Cardiac septum (tissue), 1 donor: ENCODE results near the gene CTU1. TPM values are rescaled to one million over a fixed set of nuclear protein-coding genes. Genes with fewer than 3 reads are reported as not detected.
A peak's percentile ranks its signal among the peaks of the same experiment; 100 is the strongest.
"Not testable (repeated sequence)": the region's sequence is repeated elsewhere in the genome, so short reads cannot be mapped to it uniquely, and the experiment has no call there.

Experiments
- DNase-seq: peaks from one replicate; pipeline ENCODE4 v3.0.0-alpha.2; 2020; ENCODE audit warnings: low spot score
- intact Hi-C: fragments of 100-400 bp; cut with DNase I; formaldehyde crosslinking; loops from one replicate; pipeline ENCODE4 v1.14.0; 2022
- long read RNA-seq: library from polyadenylated mRNA; unstranded; transcript quantifications from one replicate; pipeline ENCODE4 v2.0.0, GENCODE V29; 2021
- total RNA-seq: library from RNA; stranded (reverse); fragmentation: NEBNext Ultra II Directional; extraction: Animal tissue kit (Norgen Biotek cat#: 25700); gene quantifications from one replicate; pipeline ENCODE4 v1.2.1, GENCODE V29; 2021
- donor health status: DM: no; HTN: no; CAD: no.

CTU1 gene
- 4.2 TPM for total RNA-seq
- long read RNA-seq, transcript CTU1-201 (3 exons, 2,087 nt): major isoform, 17 of 19 reads
- long read RNA-seq, partial matches to known transcripts: 1 of 19 reads
- long read RNA-seq, other reads (novel, unspliced or antisense): 1 of 19 reads

DNA sequence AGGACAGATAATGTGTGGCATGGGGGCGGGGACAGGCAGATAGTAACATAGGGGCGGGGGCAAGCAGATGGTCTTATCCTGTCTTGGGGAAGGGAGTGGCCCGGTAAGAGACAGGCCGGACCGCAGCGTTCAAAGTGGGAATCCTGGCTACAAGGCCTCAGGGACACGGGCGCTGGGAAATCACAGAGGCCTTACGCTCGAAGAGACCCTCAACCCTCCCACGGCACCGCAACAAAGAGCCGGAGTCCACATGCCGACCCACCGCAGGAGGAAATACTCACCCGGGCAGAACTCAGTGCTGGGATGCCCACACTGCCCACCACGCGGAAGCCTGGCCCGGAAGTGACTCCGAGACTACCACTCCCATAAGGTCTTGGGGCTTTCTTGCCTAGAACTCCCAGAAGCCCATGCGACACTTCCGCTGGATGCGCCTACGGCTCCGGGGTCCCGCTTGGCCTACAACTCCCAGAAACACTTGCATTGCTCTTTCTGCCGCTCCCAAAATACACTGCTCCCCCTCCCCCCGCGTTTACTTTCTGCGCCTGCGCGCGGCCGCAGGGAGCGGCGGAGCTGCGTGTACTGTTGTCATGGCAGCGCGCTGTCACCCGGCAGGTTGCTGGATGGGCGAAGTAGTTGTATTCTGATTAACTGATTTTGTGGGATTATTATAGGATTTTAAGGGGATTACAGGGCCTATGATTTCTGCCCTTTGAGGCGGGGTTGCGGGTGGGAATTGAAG lies at the start of gene CTU1:
CTU1 (minus strand) TSS at position 344 of the 739 bp plus-strand sequence. CDS start 3,840 bp downstream, outside the sequence.
- DNase-seq: peak; percentile 100
- intact Hi-C loops: loop anchor here (10.0 kb wide), 1 partner anchor 487 kb away; no protein-coding TSS in a partner anchor

DNA sequence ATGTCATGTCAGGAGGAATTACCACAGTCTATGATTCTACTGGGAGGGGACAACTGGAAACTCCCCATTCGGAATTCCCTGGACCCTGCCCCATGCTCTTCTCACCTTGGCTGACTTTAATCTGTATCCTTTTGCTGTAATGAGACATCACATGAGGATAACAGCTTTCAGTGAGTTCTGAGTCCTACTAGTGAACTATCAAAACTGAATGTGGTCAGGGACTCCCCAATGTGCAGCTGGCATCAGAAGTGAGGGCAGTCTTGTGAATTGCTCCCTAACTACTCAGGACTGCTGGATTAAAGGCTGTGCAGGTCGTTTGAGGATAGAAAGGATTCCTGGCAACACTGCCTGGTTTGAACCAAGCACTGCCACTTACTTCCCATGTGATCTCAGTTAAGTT lies 49.1 kb upstream of the CTU1 start:
- intact Hi-C loops: loop anchor here (5.0 kb wide), 1 partner anchor 135 kb away; no protein-coding TSS in a partner anchor
- no peak for DNase-seq

DNA sequence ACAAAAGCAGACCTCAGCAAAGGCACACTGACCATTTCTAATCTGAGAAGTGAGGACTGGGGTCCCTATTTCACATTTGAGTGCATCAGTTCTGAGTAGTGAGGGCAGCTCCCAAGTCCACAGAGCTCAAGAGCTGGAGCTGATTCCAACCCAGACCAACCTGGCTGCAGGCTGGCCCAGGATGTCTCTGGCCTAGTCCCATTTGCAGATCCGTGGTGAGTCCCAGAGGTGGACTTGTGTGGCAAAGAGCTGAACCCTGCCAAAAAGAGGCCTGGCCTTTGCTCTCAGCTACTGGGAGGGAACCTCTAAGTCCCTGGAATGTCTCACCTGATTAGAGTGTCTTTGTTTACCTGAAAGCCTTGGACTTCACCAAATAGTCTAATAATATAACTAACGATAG lies 48.5 kb upstream of the CTU1 start:
- no peak for DNase-seq
- intact Hi-C loops: loop anchor here (5.0 kb wide), 1 partner anchor 134 kb away; no protein-coding TSS in a partner anchor

DNA sequence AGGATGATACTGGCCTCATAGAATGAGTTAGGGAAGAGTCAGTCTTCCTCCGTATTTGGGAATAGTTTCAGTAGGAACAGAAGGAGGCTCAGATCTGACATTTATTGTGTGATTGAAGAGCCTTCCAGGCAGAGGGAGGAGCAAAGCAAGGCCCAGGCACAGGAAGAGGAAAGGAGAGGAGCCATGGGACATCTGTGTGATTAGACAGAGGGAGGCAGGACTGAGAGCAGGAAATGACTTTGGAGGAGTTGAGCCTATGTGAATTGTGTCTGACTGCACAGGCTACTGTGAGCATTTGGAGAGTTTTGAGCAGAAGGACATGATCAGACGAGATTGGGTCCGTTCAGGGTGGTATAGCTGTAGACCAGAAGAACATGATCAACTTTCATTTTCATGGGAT lies 42.4 kb upstream of the CTU1 start:
- no peak for DNase-seq
- intact Hi-C loops: no loop called here

DNA sequence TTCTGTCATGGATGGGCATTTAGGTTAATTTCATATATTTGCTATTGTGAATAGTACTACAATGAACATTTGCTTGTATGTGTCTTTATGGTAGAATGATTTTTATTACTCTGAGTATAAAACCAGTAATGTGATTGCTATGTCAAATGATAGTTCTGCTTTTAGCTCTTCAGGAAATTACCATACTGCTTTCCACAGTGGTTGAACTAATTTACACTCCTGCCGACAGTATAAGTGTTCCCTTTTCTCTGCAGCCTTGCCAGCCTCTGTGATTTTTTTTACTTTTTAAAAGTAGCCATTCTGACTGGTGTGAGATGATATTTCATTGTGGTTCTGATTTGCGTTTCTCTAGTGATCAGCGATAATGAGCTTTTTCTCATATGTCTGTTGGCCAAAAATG lies 40.4 kb upstream of the CTU1 start:
- intact Hi-C loops: no loop called here
- no peak for DNase-seq

DNA sequence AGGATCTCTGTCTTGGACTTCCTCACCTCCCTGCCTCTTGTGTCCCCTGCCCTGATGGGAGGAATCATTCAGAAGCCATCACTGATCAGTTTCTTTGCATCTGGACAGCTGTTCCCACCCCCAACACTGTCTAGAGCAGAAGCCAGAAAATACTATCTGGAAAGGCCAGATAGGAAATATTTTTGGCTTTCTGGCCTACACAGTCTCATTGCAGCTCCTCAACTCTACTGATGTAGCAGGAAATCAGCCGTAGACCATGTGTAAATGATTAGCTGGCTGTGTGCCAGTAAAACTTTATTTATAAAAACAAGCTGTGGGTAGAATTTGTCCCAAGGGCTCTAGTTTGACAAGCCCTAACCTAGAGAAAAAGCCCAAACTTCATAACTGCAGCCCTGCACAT lies 39.5 kb upstream of the CTU1 start:
- intact Hi-C loops: no loop called here
- no peak for DNase-seq

DNA sequence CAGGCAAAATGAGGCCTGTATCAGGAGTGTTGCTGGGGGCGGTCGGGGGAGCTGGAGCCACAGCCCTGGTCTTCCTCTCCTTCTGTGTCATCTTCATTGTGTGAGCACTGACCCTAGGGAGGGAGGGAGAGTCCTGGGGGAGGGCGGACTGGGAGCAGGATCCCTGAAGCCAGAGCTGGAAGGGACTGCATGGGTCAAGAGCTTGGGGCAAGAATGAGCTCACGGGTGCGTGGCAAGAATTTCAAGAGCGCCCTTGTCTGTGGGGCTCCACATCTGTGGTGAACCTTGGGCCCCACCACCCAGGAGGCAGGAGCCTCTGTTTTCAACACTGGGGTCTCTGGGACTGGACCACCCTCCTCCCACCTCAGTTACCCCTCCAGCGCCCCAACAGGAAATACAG lies 38.5 kb upstream of the CTU1 start:
- DNase-seq: no peak
- intact Hi-C loops: no loop called here

DNA sequence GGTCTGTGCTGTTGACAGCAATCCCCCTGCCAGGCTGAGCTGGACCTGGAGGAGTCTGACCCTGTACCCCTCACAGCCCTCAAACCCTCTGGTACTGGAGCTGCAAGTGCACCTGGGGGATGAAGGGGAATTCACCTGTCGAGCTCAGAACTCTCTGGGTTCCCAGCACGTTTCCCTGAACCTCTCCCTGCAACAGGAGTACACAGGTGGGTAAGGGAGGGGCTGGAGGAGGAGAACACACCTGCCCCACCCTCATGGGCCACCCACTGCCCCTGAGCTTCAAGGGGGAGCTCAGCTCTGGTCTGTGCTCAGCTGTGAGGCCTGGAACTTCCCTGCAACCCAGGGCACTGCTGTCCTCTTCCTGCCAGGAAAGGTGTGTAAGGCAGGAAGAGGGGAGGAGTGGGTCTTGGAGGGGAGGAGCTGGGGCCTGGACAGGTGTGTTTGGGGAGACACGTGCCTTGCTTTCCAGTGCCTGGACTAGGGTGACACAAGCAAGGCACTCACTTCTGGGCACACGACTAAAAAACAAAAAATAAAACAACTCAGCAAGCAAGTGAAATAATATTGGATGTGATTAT lies 37.8 kb upstream of the CTU1 start:
- intact Hi-C loops: no loop called here
- no peak for DNase-seq

DNA sequence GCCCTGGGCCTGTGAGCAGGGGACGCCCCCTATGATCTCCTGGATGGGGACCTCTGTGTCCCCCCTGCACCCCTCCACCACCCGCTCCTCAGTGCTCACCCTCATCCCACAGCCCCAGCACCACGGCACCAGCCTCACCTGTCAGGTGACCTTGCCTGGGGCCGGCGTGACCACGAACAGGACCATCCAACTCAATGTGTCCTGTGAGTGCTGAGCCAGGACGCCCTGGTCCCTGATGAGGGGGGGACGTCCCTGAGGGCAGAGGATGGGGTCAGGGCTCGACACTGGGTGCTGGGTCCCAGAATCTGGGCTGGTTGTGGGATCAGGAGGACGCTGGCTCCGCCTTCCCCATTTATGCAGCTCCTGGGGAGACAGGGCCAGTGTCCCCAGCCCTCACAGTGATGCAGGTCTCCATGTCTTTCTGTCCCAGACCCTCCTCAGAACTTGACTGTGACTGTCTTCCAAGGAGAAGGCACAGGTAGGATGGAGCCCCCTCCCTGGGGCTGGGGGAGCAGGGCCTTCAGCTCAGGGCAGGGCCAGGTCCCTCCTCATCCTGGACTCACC lies 36.4 kb upstream of the CTU1 start:
- no peak for DNase-seq
- intact Hi-C loops: no loop called here

DNA sequence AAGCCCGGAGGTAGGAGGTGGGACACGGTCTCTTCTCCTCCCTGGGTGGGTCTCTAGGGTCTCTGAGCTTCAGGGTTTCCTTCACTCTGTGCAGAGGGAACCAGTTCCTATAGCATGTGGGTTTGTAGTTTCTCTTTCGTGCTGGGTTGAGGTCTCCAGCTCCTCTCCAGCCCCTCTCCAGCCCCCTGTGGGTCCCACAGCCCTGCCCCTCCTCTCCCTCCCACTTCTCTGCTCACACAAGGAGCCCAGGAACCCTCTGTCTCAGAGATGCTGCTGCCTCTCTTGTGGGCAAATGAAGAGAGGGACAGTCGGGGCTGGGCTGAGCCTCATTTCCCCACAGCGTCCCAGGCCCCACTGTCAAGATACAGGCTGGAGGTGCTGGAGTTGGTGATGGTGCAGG lies 35.3 kb upstream of the CTU1 start:
- intact Hi-C loops: no loop called here
- no peak for DNase-seq

DNA sequence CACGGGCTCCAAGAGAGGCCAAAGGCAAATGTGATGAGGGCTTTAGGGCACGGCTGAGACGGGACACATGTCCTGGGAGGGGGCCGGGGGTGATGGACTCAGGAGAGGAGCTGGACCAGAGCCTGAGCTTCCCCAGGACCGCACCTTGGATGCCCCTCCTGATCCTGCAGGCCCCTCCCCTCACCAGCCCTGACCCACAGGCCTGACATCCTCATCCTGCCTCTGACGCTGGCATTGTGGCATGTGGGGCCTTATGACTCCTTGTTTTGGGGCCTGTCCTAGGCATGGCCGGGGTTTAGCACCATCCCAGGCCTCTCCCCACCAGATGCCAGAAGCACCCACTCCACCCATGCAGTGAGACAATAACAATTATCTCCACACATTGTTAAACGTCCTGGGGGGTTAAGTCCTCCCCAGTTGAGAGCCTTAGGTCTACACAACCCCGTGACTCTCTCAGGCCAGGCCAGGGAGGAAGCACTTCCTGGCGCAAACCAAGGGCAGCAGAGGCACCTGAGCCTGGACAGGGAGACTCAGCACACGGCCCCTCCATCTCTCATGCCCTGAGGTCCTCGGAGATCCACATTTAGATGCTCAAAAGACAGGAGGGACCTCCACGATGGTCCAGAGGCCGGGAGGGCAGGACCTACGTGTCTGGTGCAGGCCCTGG lies 34.7 kb upstream of the CTU1 start:
- intact Hi-C loops, DNase-seq: not testable (repeated sequence)

DNA sequence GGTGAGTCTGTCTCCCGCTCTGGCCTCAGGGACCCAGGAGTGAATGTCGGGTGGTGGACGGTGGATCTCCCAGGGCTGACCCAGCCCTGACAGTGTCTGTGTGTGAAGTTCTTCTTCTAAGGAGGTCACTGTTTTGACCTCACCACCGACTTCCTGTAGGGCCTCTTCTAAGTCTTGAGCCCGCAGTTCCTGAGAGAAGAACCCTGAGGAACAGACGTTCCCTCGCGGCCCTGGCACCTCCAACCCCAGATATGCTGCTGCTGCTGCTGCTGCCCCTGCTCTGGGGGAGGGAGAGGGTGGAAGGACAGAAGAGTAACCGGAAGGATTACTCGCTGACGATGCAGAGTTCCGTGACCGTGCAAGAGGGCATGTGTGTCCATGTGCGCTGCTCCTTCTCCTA lies 33.9 kb upstream of the CTU1 start, which contains the start of gene SIGLEC7:
SIGLEC7 (plus strand) TSS at position 183 of the 400 bp plus-strand sequence; CDS start at position 252, 69 bp downstream.
- intact Hi-C loops: no loop called here
- no peak for DNase-seq

DNA sequence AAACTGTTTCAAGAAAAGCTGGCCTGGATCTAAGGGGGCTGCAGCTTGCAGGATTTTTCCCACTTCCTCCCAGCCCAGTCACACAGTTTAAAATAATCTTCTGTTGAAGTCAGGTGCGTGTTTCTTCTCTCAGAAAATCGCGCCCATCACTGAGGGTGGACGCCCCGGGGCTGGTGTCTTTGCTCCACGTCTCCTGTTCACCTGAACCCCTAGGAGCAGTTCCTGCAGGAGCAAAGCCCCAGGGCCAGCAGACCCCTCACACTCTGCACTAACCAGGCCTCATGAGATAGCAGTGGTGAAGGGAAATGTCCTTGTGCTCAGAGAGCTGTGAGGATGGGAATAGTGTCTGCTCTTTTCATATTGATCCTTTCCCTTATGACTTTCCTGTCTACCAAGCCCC lies 33.0 kb upstream of the CTU1 start:
- no peak for DNase-seq
- intact Hi-C loops: no loop called here

DNA sequence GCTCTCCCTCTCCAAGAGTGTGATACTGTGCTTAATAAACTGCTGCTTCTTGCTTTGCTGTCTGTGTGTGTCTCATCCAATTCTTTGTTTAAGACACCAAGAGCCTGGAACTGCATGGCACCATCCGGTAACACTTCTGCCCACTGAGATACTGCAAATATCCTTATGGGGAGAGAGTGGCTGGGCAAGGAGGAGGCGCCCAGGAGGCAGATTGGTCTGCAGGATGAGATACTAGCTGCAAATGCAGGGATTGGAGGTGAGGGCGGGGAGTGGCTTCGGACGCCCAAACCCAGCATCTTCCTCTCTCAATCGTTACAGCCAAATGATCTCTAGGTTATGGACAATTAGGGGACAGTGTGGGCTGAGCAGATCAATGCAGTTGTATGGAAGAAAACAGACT lies 32.2 kb upstream of the CTU1 start:
- intact Hi-C loops: no loop called here
- no peak for DNase-seq

DNA sequence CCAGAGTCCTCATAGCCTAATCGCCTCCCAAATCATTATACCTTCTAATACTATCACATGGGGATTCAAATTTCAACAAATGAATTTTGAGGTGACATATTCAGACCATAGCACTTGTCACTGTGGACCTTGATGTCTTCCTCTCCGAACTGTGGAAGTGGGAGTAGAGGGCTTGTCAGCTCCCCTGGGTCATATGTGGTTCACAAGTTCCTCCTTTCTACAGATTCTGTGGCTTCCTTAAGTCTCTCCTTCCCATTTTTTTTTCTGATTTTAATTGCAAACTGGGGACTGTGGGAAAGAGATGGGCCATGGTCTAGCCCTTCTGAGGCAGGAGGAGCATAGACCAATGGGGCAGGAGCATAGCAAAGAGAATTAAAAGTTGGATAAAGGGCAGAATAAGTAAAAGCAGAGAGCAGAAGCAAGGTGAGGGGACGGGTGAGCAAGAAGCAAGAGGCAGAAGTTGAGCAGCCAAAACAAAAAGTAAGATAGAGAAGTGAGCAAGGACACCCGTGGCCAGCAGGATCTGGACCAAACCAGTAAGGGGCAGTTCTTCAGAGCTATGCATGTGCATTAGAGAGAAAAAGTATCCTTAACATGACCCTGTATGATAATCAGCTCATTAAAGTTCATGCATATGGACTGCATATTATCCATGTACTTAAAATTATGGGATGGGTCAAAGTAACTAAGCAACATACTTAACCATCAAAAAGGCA lies 31.2 kb upstream of the CTU1 start:
- intact Hi-C loops: no loop called here
- DNase-seq: no peak

DNA sequence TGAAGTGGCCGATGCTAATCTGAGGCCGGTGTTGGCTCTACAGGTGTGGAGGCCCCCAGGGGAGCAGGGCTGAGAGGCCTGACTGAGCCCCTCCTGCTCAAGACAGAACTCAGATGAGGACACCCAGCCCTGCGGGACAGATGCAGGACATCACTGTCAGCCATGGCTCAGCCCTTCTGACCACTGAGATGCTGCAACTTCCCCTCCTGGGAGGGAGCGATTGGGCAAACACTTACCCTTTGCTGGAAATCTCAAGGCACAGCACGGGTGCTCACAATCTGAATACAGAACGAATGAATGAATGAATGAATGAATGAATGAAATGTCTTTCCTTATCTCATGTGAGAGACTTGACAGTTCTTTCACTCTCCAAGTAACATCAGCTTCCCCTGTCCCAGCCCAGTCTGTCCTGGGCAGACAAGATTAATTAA lies 30.4 kb upstream of the CTU1 start:
- DNase-seq: peak; percentile 91
- intact Hi-C loops: no loop called here

DNA sequence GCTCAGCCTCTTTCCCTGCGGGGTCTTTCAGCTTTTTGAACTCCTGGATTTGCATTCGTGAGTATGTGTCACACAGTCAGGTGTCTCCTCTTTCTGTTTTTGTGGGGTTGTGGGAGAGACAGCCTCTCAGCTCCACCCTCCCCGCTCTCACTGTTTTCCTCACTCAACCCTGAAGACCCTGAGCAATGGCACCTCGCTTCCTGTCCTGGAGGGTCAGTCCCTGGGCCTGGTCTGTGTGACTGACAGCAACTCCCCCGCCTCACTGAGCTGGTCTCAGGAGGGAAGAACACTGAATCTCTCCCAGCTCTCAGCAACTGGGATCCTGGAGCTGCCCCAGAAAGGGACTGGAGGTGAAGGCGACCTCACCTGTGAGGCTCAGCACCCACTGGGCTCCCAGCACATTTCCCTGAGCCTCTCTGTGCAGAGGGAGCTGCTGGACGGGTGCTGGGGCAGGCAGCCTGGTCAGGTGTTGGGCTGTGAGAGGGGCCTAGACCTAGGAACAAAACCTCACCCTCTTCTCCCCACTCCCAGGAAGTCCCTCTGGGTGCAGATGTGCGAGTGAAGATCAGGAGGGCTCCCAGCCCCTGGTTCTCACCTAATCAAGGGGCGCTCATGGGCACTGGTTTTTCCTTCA lies 29.7 kb upstream of the CTU1 start:
- intact Hi-C loops: no loop called here
- DNase-seq: no peak

DNA sequence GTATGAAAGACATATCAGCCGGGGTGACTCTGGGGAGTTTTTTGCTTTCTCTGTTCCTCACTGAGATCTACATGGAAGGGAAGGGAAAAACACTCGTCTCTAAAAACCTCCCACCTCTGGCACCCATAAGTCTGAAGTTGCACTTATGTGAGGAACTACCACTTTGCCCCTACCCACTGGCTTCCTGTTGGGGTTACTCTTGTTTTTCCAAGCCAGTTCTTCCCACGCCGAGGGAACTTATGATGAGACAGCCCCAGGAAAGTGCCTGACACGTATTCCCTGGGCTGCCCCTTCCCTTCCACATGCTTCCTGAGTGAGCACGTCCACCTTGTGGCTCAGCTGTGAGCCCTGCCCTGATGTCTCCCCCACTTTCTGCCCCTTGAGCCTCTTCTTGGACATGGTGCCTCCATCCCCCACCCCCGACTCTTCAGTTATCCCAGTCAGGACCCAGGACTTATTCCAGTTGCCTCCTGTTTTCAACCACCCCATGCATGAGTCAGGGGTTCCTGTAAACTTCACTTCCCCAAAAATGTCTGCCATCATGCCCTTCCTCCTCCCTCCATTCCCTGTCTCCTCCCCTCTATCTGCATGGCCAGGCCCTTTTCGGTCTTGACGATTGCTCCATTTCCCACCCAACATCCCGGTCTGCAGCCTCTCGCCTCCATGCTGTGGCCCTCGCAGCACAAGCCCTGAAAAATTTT lies 28.8 kb upstream of the CTU1 start:
- intact Hi-C loops: no loop called here
- peak; percentile 84 for DNase-seq
